Stimulated activated effector memory CD8-positive, alpha-beta T cell treated with anti-CD3 and anti-CD28 coated beads, Interleukin-12 subunit alpha, Interleukin-12 subunit beta, amount 100 ng/mL, for 72 hours (primary cell): ENCODE measurements around the gene LRRC4.

ENCODE experiments used
- ATAC-seq: fragments of 150-1000 bp; cut with Tn5 transposase; 2 replicates; pipeline ENCODE4 v1.10.0; 2021
- DNase-seq, 2 donors: peaks; one replicate each; pipeline ENCODE4 v3.0.0; 2021 to 2022; ENCODE audit warnings: low spot score in 2 of 2
- H3K27ac Mint-ChIP-seq: one replicate; pipeline ENCODE4 v1.8.0; 2022; ENCODE audit warnings: mild to moderate bottlenecking, mixed read lengths
- H3K36me3 Mint-ChIP-seq: one replicate; pipeline ENCODE4 v1.8.0; 2022; ENCODE audit warnings: mild to moderate bottlenecking, mixed read lengths
- H3K4me1 Mint-ChIP-seq: one replicate; pipeline ENCODE4 v1.8.0; 2022; ENCODE audit warnings: mixed read lengths
- H3K4me3 Mint-ChIP-seq: one replicate; pipeline ENCODE4 v1.8.0; 2022; ENCODE audit warnings: mild to moderate bottlenecking, mixed read lengths
- H3K9me3 Mint-ChIP-seq: one replicate; pipeline ENCODE4 v1.8.0; 2022; ENCODE audit warnings: mixed read lengths

The LRRC4 gene

GRCh38 chr7:128067983-128068382 lies 36.7 kb upstream of the LRRC4 start:
- DNase-seq (no peak), ATAC-seq (no peak)
- Mint-ChIP-seq H3K9me3 (no peaks in the 10 kb centered on the region), H3K4me1 (peaks cover 29% of the 10 kb centered on the region), H3K27ac (peak overlapping the region; percentile 29), H3K4me3 (no peak overlapping the region), H3K36me3 (peaks cover 43% of the 10 kb centered on the region)

- no peak overlapping the region for H3K27ac Mint-ChIP-seq
- H3K9me3 Mint-ChIP-seq = no peaks in the 10 kb centered on the region
- H3K4me3 Mint-ChIP-seq = no peak overlapping the region
- no peak for ATAC-seq
- no peak for DNase-seq
- peaks cover 39% of the 10 kb centered on the region for H3K36me3 Mint-ChIP-seq
- H3K4me1 Mint-ChIP-seq = peaks cover 29% of the 10 kb centered on the region
Measured at GRCh38 chr7:128066858-128067257, 35.6 kb upstream of the LRRC4 start.

- no peaks in the 10 kb centered on the region for H3K9me3 Mint-ChIP-seq
- H3K4me1 Mint-ChIP-seq = peaks cover 29% of the 10 kb centered on the region
- ATAC-seq = no peak
- H3K36me3 Mint-ChIP-seq = peaks cover 34% of the 10 kb centered on the region
- H3K4me3 Mint-ChIP-seq = no peak overlapping the region
- no peak for DNase-seq
- no peak overlapping the region for H3K27ac Mint-ChIP-seq
Measured at GRCh38 chr7:128066395-128066794, 35.2 kb upstream of the LRRC4 start.

- Mint-ChIP-seq H3K27ac (no peak overlapping the region), H3K9me3 (no peaks in the 10 kb centered on the region), H3K4me3 (no peak overlapping the region), H3K4me1 (peaks cover 29% of the 10 kb centered on the region), H3K36me3 (peaks cover 30% of the 10 kb centered on the region)
- ATAC-seq (no peak), DNase-seq (no peak)
Measured at GRCh38 chr7:128065872-128066271, 34.6 kb upstream of the LRRC4 start.

GRCh38 chr7:128063088-128063487 lies 31.9 kb upstream of the LRRC4 start:
- H3K4me1 Mint-ChIP-seq = peaks cover 46% of the 10 kb centered on the region
- H3K4me3 Mint-ChIP-seq = no peak overlapping the region
- DNase-seq (no peak), ATAC-seq (no peak)
- H3K9me3 Mint-ChIP-seq = no peaks in the 10 kb centered on the region
- H3K36me3 Mint-ChIP-seq = peaks cover 36% of the 10 kb centered on the region
- no peak overlapping the region for H3K27ac Mint-ChIP-seq

- no peak for DNase-seq
- Mint-ChIP-seq H3K27ac (peak overlapping the region; percentile 12), H3K4me1 (peaks cover 52% of the 10 kb centered on the region), H3K36me3 (peaks cover 35% of the 10 kb centered on the region), H3K4me3 (no peak overlapping the region), H3K9me3 (no peaks in the 10 kb centered on the region)
- no peak for ATAC-seq
Measured at GRCh38 chr7:128060018-128060417, 28.8 kb upstream of the LRRC4 start.

GRCh38 chr7:128059143-128059988 lies 28.1 kb upstream of the LRRC4 start:
- no peaks in the 10 kb centered on the region for H3K9me3 Mint-ChIP-seq
- H3K36me3 Mint-ChIP-seq = peaks cover 30% of the 10 kb centered on the region
- H3K4me1 Mint-ChIP-seq = peaks cover 45% of the 10 kb centered on the region
- H3K27ac Mint-ChIP-seq = peak overlapping the region; percentile 12
- no peak overlapping the region for H3K4me3 Mint-ChIP-seq
- no peak for DNase-seq
- peak; percentile 65 for ATAC-seq

- H3K9me3 Mint-ChIP-seq = no peaks in the 10 kb centered on the region
- H3K36me3 Mint-ChIP-seq = peaks cover 17% of the 10 kb centered on the region
- DNase-seq = no peak
- peak; percentile 37 for ATAC-seq
- peaks cover 35% of the 10 kb centered on the region for H3K4me1 Mint-ChIP-seq
- no peak overlapping the region for H3K4me3 Mint-ChIP-seq
- no peak overlapping the region for H3K27ac Mint-ChIP-seq
Measured at GRCh38 chr7:128057909-128058308, 26.7 kb upstream of the LRRC4 start.

- DNase-seq (no peak), ATAC-seq (no peak)
- H3K4me1 Mint-ChIP-seq = peaks cover 43% of the 10 kb centered on the region
- H3K4me3 Mint-ChIP-seq = no peak overlapping the region
- no peak overlapping the region for H3K27ac Mint-ChIP-seq
- no peaks in the 10 kb centered on the region for H3K9me3 Mint-ChIP-seq
- peaks cover 15% of the 10 kb centered on the region for H3K36me3 Mint-ChIP-seq
Measured at GRCh38 chr7:128056901-128057300, 25.7 kb upstream of the LRRC4 start.

GRCh38 chr7:128055637-128056036 lies 24.4 kb upstream of the LRRC4 start:
- Mint-ChIP-seq H3K36me3 (peaks cover 11% of the 10 kb centered on the region), H3K4me3 (no peak overlapping the region), H3K27ac (peak overlapping the region; percentile 32), H3K4me1 (peaks cover 55% of the 10 kb centered on the region), H3K9me3 (no peaks in the 10 kb centered on the region)
- no peak for ATAC-seq
- no peak for DNase-seq

- Mint-ChIP-seq H3K36me3 (peaks cover under 1% of the 10 kb centered on the region), H3K27ac (no peak overlapping the region), H3K4me1 (peaks cover 57% of the 10 kb centered on the region), H3K9me3 (no peaks in the 10 kb centered on the region), H3K4me3 (no peak overlapping the region)
- no peak for DNase-seq
- ATAC-seq = no peak
Measured at GRCh38 chr7:128054511-128054910, 23.3 kb upstream of the LRRC4 start.

- H3K36me3 Mint-ChIP-seq = no peaks in the 10 kb centered on the region
- H3K4me1 Mint-ChIP-seq = peaks cover 57% of the 10 kb centered on the region
- ATAC-seq = no peak
- H3K4me3 Mint-ChIP-seq = no peak overlapping the region
- H3K9me3 Mint-ChIP-seq = no peaks in the 10 kb centered on the region
- no peak for DNase-seq
- H3K27ac Mint-ChIP-seq = no peak overlapping the region
Measured at GRCh38 chr7:128053991-128054390, 22.8 kb upstream of the LRRC4 start.

GRCh38 chr7:128053023-128053422 lies 21.8 kb upstream of the LRRC4 start:
- Mint-ChIP-seq H3K4me1 (peaks cover 50% of the 10 kb centered on the region), H3K36me3 (peaks cover 5% of the 10 kb centered on the region), H3K4me3 (no peak overlapping the region), H3K9me3 (no peaks in the 10 kb centered on the region), H3K27ac (no peak overlapping the region)
- ATAC-seq = no peak
- no peak for DNase-seq

GRCh38 chr7:128052404-128052803 lies 21.2 kb upstream of the LRRC4 start:
- no peak overlapping the region for H3K4me3 Mint-ChIP-seq
- H3K9me3 Mint-ChIP-seq = no peaks in the 10 kb centered on the region
- DNase-seq (no peak), ATAC-seq (no peak)
- peaks cover 43% of the 10 kb centered on the region for H3K4me1 Mint-ChIP-seq
- H3K27ac Mint-ChIP-seq = no peak overlapping the region
- peaks cover 5% of the 10 kb centered on the region for H3K36me3 Mint-ChIP-seq

- Mint-ChIP-seq H3K36me3 (peaks cover 21% of the 10 kb centered on the region), H3K27ac (no peak overlapping the region), H3K9me3 (no peaks in the 10 kb centered on the region), H3K4me3 (no peak overlapping the region), H3K4me1 (peaks cover 39% of the 10 kb centered on the region)
- DNase-seq (no peak), ATAC-seq (no peak)
Measured at GRCh38 chr7:128045766-128046165, 14.5 kb upstream of the LRRC4 start.

- peaks cover 36% of the 10 kb centered on the region for H3K4me1 Mint-ChIP-seq
- peaks cover 24% of the 10 kb centered on the region for H3K36me3 Mint-ChIP-seq
- no peak overlapping the region for H3K4me3 Mint-ChIP-seq
- DNase-seq (no peak), ATAC-seq (no peak)
- no peaks in the 10 kb centered on the region for H3K9me3 Mint-ChIP-seq
- no peak overlapping the region for H3K27ac Mint-ChIP-seq
Measured at GRCh38 chr7:128045158-128045557, 13.9 kb upstream of the LRRC4 start.
